IPS-18c (cell line): ENCODE measurements around the gene REEP2.
"Not testable (repeated sequence)": the region's sequence is repeated elsewhere in the genome, so short reads cannot be mapped to it uniquely, and the experiment has no call there.

Experiments used
- H3K4me3 ChIP-seq: 2 replicates; pipeline ENCODE4 v1.7.0; 2013; ENCODE audit warnings: low read depth, mild to moderate bottlenecking, low read length, moderate library complexity; ENCODE audit not compliant: insufficient read depth
- H3K9me3 ChIP-seq: one replicate; pipeline ENCODE4 v1.6.1; 2013; ENCODE audit warnings: mild to moderate bottlenecking, low read length, moderate library complexity; ENCODE audit not compliant: control insufficient read depth, insufficient read depth

The REEP2 gene

GRCh38 chr5:138472353-138472752 lies 33.5 kb downstream of the REEP2 start:
- 0 out of 2 replicates have a peak overlapping the region, but pooled peaks have one; percentile 1 for H3K4me3 ChIP-seq
- no peaks in the 10 kb centered on the region for H3K9me3 ChIP-seq

GRCh38 chr5:138473151-138473550 lies 34.3 kb downstream of the REEP2 start:
- H3K4me3 ChIP-seq, H3K9me3 ChIP-seq: not testable (repeated sequence)

GRCh38 chr5:138476918-138477317 lies 38.1 kb downstream of the REEP2 start:
- H3K9me3 ChIP-seq = no peaks in the 10 kb centered on the region

GRCh38 chr5:138482638-138483037 lies 43.8 kb downstream of the REEP2 start:
- H3K9me3 ChIP-seq = no peaks in the 10 kb centered on the region
- H3K4me3 ChIP-seq = no peak overlapping the region

More at GRCh38 chr5:138476918-138477317, 38.1 kb downstream of the REEP2 start:
- no peak overlapping the region for H3K4me3 ChIP-seq

GRCh38 chr5:138488481-138488945 lies 49.7 kb downstream of the REEP2 start:
- Histone ChIP-seq H3K4me3 (no peak overlapping the region), H3K9me3 (no peaks in the 10 kb centered on the region)

- H3K9me3 ChIP-seq = no peaks in the 10 kb centered on the region
- H3K4me3 ChIP-seq = no peak overlapping the region
Observed at GRCh38 chr5:138489683-138490061, 50.8 kb downstream of the REEP2 start.

GRCh38 chr5:138490648-138491283 lies 51.9 kb downstream of the REEP2 start:
- Histone ChIP-seq H3K4me3 (no peak overlapping the region), H3K9me3 (no peaks in the 10 kb centered on the region)

- H3K4me3 ChIP-seq = peak overlapping the region; percentile 57
- no peaks in the 10 kb centered on the region for H3K9me3 ChIP-seq
Observed at GRCh38 chr5:138491284-138491648, 52.4 kb downstream of the REEP2 start.

GRCh38 chr5:138491669-138492559 lies 53.1 kb downstream of the REEP2 start:
- peak overlapping the region; percentile 58 for H3K4me3 ChIP-seq
- H3K9me3 ChIP-seq = no peaks in the 10 kb centered on the region

- no peaks in the 10 kb centered on the region for H3K9me3 ChIP-seq
- peak overlapping the region; percentile 58 for H3K4me3 ChIP-seq
Observed at GRCh38 chr5:138492560-138493045, 53.7 kb downstream of the REEP2 start.

GRCh38 chr5:138495351-138495750 lies 56.5 kb downstream of the REEP2 start:
- Histone ChIP-seq H3K9me3 (no peaks in the 10 kb centered on the region), H3K4me3 (no peak overlapping the region)
